Trophoblast cell (in vitro differentiated cells and primary cell): ENCODE results near the gene SASH1.

ENCODE experiments used
- DNase-seq, 2 donors: peaks; one replicate each; pipeline ENCODE4 v3.0.0-alpha.2; 2016
- H2AFZ ChIP-seq: 2 replicates; pipeline ENCODE4 v1.6.1; 2013; ENCODE audit warnings: low read length, moderate library complexity, mild to moderate bottlenecking; ENCODE audit not compliant: insufficient read depth, poor library complexity
- H2AK5ac ChIP-seq: 2 replicates; pipeline ENCODE4 v1.6.1; 2013; ENCODE audit warnings: mild to moderate bottlenecking, low read length
- H2BK120ac ChIP-seq: 2 replicates; pipeline ENCODE4 v1.6.1; 2013; ENCODE audit warnings: low read length, mild to moderate bottlenecking, moderate library complexity; ENCODE audit not compliant: insufficient read depth, poor library complexity
- H2BK12ac ChIP-seq: 2 replicates; pipeline ENCODE4 v1.6.1; 2013; ENCODE audit warnings: mild to moderate bottlenecking, low read length, moderate library complexity
- H2BK5ac ChIP-seq: 2 replicates; pipeline ENCODE4 v1.6.1; 2013; ENCODE audit warnings: low read length, low read depth, moderate library complexity, mild to moderate bottlenecking; ENCODE audit not compliant: poor library complexity
- H3K14ac ChIP-seq: 2 replicates; pipeline ENCODE4 v1.6.1; 2013; ENCODE audit warnings: mild to moderate bottlenecking, low read length
- H3K18ac ChIP-seq: 2 replicates; pipeline ENCODE4 v1.6.1; 2013; ENCODE audit warnings: mild to moderate bottlenecking, low read length
- H3K23ac ChIP-seq: 2 replicates; pipeline ENCODE4 v1.6.1; 2013; ENCODE audit warnings: low read length
- H3K27ac ChIP-seq: 2 replicates; pipeline ENCODE4 v1.5.1; 2013; ENCODE audit warnings: low read depth, mild to moderate bottlenecking, inconsistent platforms, low read length, moderate library complexity
- H3K27me3 ChIP-seq: 2 replicates; pipeline ENCODE4 v1.6.1; 2013; ENCODE audit warnings: inconsistent platforms, mild to moderate bottlenecking, low read length, moderate library complexity; ENCODE audit not compliant: insufficient read depth
- H3K36me3 ChIP-seq, 2 experiments: 1 replicate in 1 of 2; 2 replicates in 1 of 2; pipeline ENCODE4 v1.6.1; 2013; ENCODE audit warnings: low read length in 2 of 2, mild to moderate bottlenecking in 2 of 2, moderate library complexity in 1 of 2; ENCODE audit not compliant: insufficient read depth in 2 of 2, control insufficient read depth in 1 of 2
- H3K4ac ChIP-seq: 2 replicates; pipeline ENCODE4 v1.6.1; 2013; ENCODE audit warnings: low read depth, mild to moderate bottlenecking, low read length, moderate library complexity
- H3K4me1 ChIP-seq, 2 experiments: 1 replicate in 1 of 2; 2 replicates in 1 of 2; pipeline ENCODE4 v1.6.1; 2013; ENCODE audit warnings: low read length in 2 of 2, mild to moderate bottlenecking in 2 of 2, moderate library complexity in 1 of 2; ENCODE audit not compliant: insufficient read depth in 2 of 2, control insufficient read depth in 1 of 2
- H3K4me2 ChIP-seq: 2 replicates; pipeline ENCODE4 v1.6.1; 2013; ENCODE audit warnings: inconsistent platforms, mild to moderate bottlenecking, low read length, moderate library complexity
- H3K4me3 ChIP-seq: 2 replicates; pipeline ENCODE4 v1.5.1; 2013; ENCODE audit warnings: mild to moderate bottlenecking, low read depth, low read length, inconsistent platforms
- H3K79me1 ChIP-seq: one replicate; pipeline ENCODE4 v1.6.1; 2013; ENCODE audit warnings: low read length
- H3K79me2 ChIP-seq: 2 replicates; pipeline ENCODE4 v1.6.1; 2013; ENCODE audit warnings: low read length, mild to moderate bottlenecking; ENCODE audit not compliant: control insufficient read depth, insufficient read depth, poor library complexity
- H3K9ac ChIP-seq: 2 replicates; pipeline ENCODE4 v1.6.1; 2013; ENCODE audit warnings: mild to moderate bottlenecking, low read length
- H3K9me3 ChIP-seq: 2 replicates; pipeline ENCODE4 v1.6.1; 2013; ENCODE audit warnings: low read depth, mild to moderate bottlenecking, control low read depth, inconsistent platforms, low read length; ENCODE audit not compliant: insufficient read depth
- H4K12ac ChIP-seq: 2 replicates; pipeline ENCODE4 v1.6.1; 2013; ENCODE audit warnings: low read depth, mild to moderate bottlenecking, low read length, moderate library complexity
- H4K8ac ChIP-seq: 2 replicates; pipeline ENCODE4 v1.6.1; 2013; ENCODE audit warnings: low read depth, mild to moderate bottlenecking, low read length, moderate library complexity
- H4K91ac ChIP-seq: one replicate; pipeline ENCODE4 v1.6.1; 2013; ENCODE audit warnings: low read depth, mild to moderate bottlenecking, low read length, moderate library complexity
- WGBS: extraction: QIAGEN DNeasy Blood & Tissue Kit; methylation state at CpG from one replicate; pipeline ENCODE4 v1.1.7; 2013; ENCODE audit warnings: missing lambda C conversion rate; ENCODE audit not compliant: insufficient read length, insufficient coverage; ENCODE audit errors: extremely low coverage; 5-methylcytosine and 5-hydroxymethylcytosine counted together

The SASH1 gene

DNA sequence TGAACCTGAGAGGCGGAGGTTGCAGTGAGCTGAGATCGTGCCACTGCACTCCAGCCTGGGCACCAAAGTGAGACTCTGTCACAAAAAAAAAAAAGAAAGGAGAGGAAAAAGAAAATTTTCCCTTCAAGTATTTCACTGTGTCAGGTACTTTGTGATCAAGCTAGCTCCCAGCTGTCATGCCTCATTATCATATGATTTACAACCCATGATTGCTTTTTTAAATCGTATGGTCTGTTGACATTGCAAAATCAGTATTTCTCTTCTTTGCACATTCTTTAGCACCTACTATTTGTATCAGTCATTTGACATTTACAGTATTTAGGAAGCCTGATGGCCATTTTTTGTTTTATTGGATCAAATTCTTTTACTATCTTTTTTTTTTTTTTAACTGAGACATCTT, 22.4 kb downstream of the SASH1 start:
- no CpG with 5 or more reads among the region's 3 CpGs for WGBS
- no peak overlapping the region for H2AFZ ChIP-seq
- H3K9me3 ChIP-seq: no peaks in the 10 kb centered on the region

DNA sequence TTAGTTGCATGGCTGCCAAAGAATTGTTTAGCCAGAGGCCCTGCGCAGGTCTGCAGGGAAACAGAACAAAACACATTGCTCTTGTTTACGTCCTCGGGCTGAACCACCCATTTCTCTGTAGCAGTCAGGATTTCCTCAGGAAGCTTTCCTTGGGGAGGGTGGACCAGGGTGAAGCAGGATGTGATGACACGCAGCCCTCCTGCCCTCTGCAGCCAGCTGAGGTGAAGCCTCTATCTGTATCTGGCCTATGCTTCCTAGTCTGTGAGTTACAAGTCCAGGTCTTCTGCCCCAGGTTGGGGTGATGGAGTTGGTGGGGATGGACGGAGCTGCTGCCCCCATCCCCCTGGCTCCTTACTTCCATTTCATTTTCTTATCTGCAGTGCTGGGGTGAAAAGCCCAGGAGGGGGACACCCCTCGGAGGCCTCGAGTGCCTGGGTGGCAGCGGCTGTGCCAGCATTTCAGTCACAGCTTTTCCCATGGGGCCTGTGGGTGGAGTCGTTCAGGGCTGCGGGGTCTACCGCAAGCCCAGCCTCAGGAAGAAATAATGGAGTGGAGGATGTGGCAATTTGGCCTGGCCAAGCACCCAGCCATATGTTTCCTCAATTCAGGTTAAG, 24.9 kb downstream of the SASH1 start:
- H3K18ac ChIP-seq: no peak overlapping the region
- no peaks in the 10 kb centered on the region for H3K36me3 ChIP-seq
- no peak overlapping the region for H2AFZ ChIP-seq
- H3K14ac ChIP-seq: no peak overlapping the region
- no peak overlapping the region for H4K12ac ChIP-seq
- H3K4me1 ChIP-seq: peaks cover 3 to 4% of the 10 kb centered on the region in 2 experiments
- no peak overlapping the region for H2BK12ac ChIP-seq
- H3K4me2 ChIP-seq: no peak overlapping the region
- no peak overlapping the region for H3K23ac ChIP-seq
- no peak overlapping the region for H3K4ac ChIP-seq
- no peak overlapping the region for H4K8ac ChIP-seq
- no peaks in the 10 kb centered on the region for H3K27me3 ChIP-seq
- no peak overlapping the region for H3K9ac ChIP-seq
- DNase-seq: peak; percentile 38
- no peak overlapping the region for H3K4me3 ChIP-seq
- no peak overlapping the region for H3K27ac ChIP-seq
- H2BK120ac ChIP-seq: no peak overlapping the region
- WGBS: no CpG with 5 or more reads among the region's 11 CpGs
- H2BK5ac ChIP-seq: no peak overlapping the region
- H3K79me2 ChIP-seq: no peaks in the 10 kb centered on the region
- no peak overlapping the region for H2AK5ac ChIP-seq
- no peaks in the 10 kb centered on the region for H3K9me3 ChIP-seq
- no peaks in the 10 kb centered on the region for H3K79me1 ChIP-seq
- no peak overlapping the region for H4K91ac ChIP-seq

More for the DNA sequence above, 22.4 kb downstream of the SASH1 start:
- H3K4me2 ChIP-seq: no peak overlapping the region
- H2BK12ac ChIP-seq: no peak overlapping the region
- no peak for DNase-seq
- no peaks in the 10 kb centered on the region for H3K79me2 ChIP-seq
- H4K91ac ChIP-seq: no peak overlapping the region
- peaks cover 3 to 4% of the 10 kb centered on the region in 2 experiments for H3K4me1 ChIP-seq
- no peaks in the 10 kb centered on the region for H3K27me3 ChIP-seq
- no peak overlapping the region for H3K18ac ChIP-seq
- H3K23ac ChIP-seq: no peak overlapping the region
- no peak overlapping the region for H4K8ac ChIP-seq
- H4K12ac ChIP-seq: no peak overlapping the region
- H3K4me3 ChIP-seq: no peak overlapping the region
- H3K27ac ChIP-seq: no peak overlapping the region
- H2BK120ac ChIP-seq: no peak overlapping the region
- no peak overlapping the region for H2AK5ac ChIP-seq
- no peaks in the 10 kb centered on the region for H3K79me1 ChIP-seq
- no peaks in the 10 kb centered on the region for H3K36me3 ChIP-seq
- H3K4ac ChIP-seq: no peak overlapping the region
- no peak overlapping the region for H3K9ac ChIP-seq
- H3K14ac ChIP-seq: no peak overlapping the region
- no peak overlapping the region for H2BK5ac ChIP-seq

- no peaks in the 10 kb centered on the region for H3K79me1 ChIP-seq
- no peak overlapping the region for H4K8ac ChIP-seq
- H3K4me2 ChIP-seq: no peak overlapping the region
- H3K9ac ChIP-seq: no peak overlapping the region
- H2BK120ac ChIP-seq: no peak overlapping the region
- no peak overlapping the region for H2BK5ac ChIP-seq
- no peak overlapping the region for H4K12ac ChIP-seq
- no peak overlapping the region for H3K14ac ChIP-seq
- peak in 1 of 2 donors; percentile 62 for DNase-seq
- no peak overlapping the region for H3K4me3 ChIP-seq
- H3K4me1 ChIP-seq: peaks cover 3 to 4% of the 10 kb centered on the region in 2 experiments
- H3K4ac ChIP-seq: no peak overlapping the region
- WGBS: no CpG with 5 or more reads among the region's 2 CpGs
- no peak overlapping the region for H4K91ac ChIP-seq
- no peak overlapping the region for H2BK12ac ChIP-seq
- no peaks in the 10 kb centered on the region for H3K79me2 ChIP-seq
- no peak overlapping the region for H2AK5ac ChIP-seq
- H3K36me3 ChIP-seq: no peaks in the 10 kb centered on the region
- no peak overlapping the region for H3K18ac ChIP-seq
- no peak overlapping the region for H3K27ac ChIP-seq
- H3K23ac ChIP-seq: no peak overlapping the region
- no peaks in the 10 kb centered on the region for H3K9me3 ChIP-seq
- H3K27me3 ChIP-seq: no peaks in the 10 kb centered on the region
- H2AFZ ChIP-seq: no peak overlapping the region
These were observed 27.5 kb downstream of the SASH1 start for GRCh38 chr6:148370176-148370575.

DNA sequence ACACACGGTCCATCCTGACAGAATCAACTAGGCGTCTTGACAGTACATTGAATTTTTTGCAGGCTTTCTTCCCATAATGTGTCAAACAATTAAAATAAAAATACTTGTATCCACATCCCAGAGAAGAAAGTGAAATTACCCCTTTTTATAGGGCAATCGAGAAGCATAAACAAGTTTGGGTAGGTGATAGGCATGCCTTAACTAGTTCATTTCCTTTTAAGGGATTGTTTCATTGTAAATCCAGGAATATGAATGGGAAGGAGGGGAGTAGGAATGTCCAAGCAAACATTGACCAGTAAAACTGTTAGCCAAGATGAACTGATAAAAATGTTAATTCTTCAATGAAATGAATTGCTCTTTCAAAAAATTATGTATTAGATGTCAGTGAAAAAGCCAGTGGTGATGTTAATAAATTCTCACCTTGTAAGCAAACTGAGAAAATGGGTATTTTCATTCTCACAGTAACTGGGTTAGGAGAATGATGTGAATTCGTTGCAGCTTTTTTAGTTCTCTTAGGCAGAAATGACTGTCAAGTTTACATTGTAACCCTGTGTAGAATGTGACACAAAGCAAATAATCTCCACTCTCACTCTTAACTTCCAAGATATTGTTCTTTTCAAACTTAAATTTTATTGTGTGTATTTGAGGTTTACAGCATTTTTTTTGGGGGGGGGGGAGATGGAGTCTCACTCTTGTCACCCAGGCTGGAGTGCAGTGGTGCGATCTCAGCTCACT, 31.6 kb downstream of the SASH1 start:
- WGBS: no CpG with 5 or more reads among the region's 5 CpGs
- H3K14ac ChIP-seq: no peak overlapping the region
- H3K4me1 ChIP-seq: no peaks in the 10 kb centered on the region
- no peak overlapping the region for H4K8ac ChIP-seq
- no peaks in the 10 kb centered on the region for H3K79me2 ChIP-seq
- no peak overlapping the region for H3K4me3 ChIP-seq
- H3K18ac ChIP-seq: no peak overlapping the region
- H3K27me3 ChIP-seq: no peaks in the 10 kb centered on the region
- H4K91ac ChIP-seq: no peak overlapping the region
- no peak for DNase-seq
- H3K9ac ChIP-seq: no peak overlapping the region
- H2BK5ac ChIP-seq: no peak overlapping the region
- no peak overlapping the region for H4K12ac ChIP-seq
- no peaks in the 10 kb centered on the region for H3K79me1 ChIP-seq
- H3K23ac ChIP-seq: no peak overlapping the region
- no peak overlapping the region for H2AK5ac ChIP-seq
- H3K27ac ChIP-seq: no peak overlapping the region
- no peak overlapping the region for H2AFZ ChIP-seq
- peaks cover 1% of the 10 kb centered on the region for H3K9me3 ChIP-seq
- H3K36me3 ChIP-seq: no peaks in the 10 kb centered on the region
- H3K4ac ChIP-seq: no peak overlapping the region
- H2BK12ac ChIP-seq: no peak overlapping the region
- H2BK120ac ChIP-seq: no peak overlapping the region
- H3K4me2 ChIP-seq: no peak overlapping the region
